Measurements from ENCODE around the gene B3GALNT2.

The B3GALNT2 gene

GRCh38 chr1:235500971-235501540 is 3.2 kb downstream of the B3GALNT2 start:
- H3K27ac ChIP-seq: no peak overlapping the region
- TF ChIP-seq ZFX (IDR thresholded peaks at IDR 0.05; ENCODE audit: borderline replicate concordance): no peak
- TF ChIP-seq CTCF (IDR thresholded peaks at IDR 0.05): no peak

GRCh38 chr1:235495551-235495950 is 8.7 kb downstream of the B3GALNT2 start:
- H3K27ac ChIP-seq: no peak overlapping the region
- TF ChIP-seq CTCF (IDR thresholded peaks at IDR 0.05) (no peak), ZFX (IDR thresholded peaks at IDR 0.05; ENCODE audit: borderline replicate concordance) (no peak)

GRCh38 chr1:235495030-235495429 is 9.2 kb downstream of the B3GALNT2 start:
- TF ChIP-seq CTCF (IDR thresholded peaks at IDR 0.05): no peak
- H3K27ac ChIP-seq: no peak overlapping the region

GRCh38 chr1:235494531-235494930 is 9.7 kb downstream of the B3GALNT2 start:
- TF ChIP-seq ZFX (IDR thresholded peaks at IDR 0.05; ENCODE audit: borderline replicate concordance) (no peak), CTCF (IDR thresholded peaks at IDR 0.05) (no peak)
- H3K27ac ChIP-seq: no peak overlapping the region

- TF ChIP-seq CTCF (IDR thresholded peaks at IDR 0.05): no peak
- no peak for TF ChIP-seq ZFX (IDR thresholded peaks at IDR 0.05; ENCODE audit: borderline replicate concordance)
- H3K27ac ChIP-seq: peak overlapping the region; percentile 11
Measured at GRCh38 chr1:235491644-235492043, 12.6 kb downstream of the B3GALNT2 start.

GRCh38 chr1:235486321-235486720 is 17.9 kb downstream of the B3GALNT2 start:
- TF ChIP-seq CTCF (IDR thresholded peaks at IDR 0.05) (no peak), ZFX (IDR thresholded peaks at IDR 0.05; ENCODE audit: borderline replicate concordance) (no peak)
- no peak overlapping the region for H3K27ac ChIP-seq

- no peak for TF ChIP-seq ZFX (IDR thresholded peaks at IDR 0.05; ENCODE audit: borderline replicate concordance)
- TF ChIP-seq CTCF (IDR thresholded peaks at IDR 0.05): no peak
- H3K27ac ChIP-seq: no peak overlapping the region
Measured at GRCh38 chr1:235485558-235485957, 18.7 kb downstream of the B3GALNT2 start.
